Activated T-cell treated with anti-CD3 and anti-CD28 coated beads, Interleukin-2, amount 50 U/mL, for 48 hours (primary cell): ENCODE results near the gene AXIN1.
"Not testable (repeated sequence)": the region's sequence is repeated elsewhere in the genome, so short reads cannot be mapped to it uniquely, and the experiment has no call there.

Source experiments
- DNase-seq, 2 experiments: peaks; one replicate each; pipeline ENCODE4 v3.0.0-alpha.2; 2020

AXIN1 gene

DNA sequence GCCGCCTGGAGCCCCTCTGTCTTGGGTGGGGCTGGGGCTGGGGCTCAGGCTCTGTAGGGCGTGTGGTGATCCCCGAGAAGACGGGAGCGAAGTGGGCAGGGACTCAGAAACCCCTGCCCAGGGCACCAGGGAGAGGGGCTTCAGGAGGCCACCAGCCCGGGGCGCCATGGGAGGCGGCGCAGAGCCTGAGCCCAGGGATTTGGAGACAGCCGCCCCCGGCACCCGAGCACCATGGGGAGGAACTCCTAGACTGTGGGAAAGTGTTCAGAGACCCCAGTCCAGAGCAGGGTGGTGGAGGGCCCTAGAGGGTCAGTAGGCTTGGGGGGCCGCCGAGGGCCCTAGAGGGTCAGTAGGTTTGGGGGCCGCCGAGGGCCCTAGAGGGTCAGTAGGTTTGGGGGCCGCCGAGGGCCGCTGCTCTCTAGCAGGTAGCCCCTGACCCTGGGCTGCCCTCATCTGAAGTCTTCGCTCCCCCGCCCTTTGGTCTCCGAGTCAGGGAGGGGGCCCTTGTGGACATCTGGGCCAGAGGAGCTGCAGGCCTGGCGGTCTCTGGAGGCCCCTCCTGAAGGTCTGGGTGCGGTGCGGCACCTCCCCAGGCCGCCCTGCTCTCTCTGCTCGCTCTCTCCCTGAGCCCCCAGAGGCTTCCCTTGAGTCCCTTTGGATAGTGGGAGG is 71.4 kb downstream of the AXIN1 start:
- no peak for DNase-seq

DNA sequence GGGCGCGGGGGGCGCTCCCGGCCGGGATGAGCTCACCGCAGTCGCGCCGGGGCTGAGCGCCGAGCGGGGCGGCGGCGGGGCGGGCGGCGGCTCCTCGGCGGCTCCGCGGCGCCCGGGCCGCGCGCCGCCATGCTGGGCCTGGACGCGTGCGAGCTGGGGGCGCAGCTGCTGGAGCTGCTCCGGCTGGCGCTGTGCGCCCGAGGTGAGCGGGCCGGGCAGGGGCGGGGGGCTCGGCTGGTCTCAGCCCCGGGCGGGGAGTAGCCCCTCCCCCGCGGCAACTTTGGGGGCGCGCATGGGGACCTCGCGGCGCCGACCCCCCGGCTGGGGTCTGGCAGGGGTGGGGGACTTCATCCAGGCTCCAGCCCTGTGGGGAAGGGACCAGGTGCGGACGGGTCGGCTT is 72.0 kb downstream of the AXIN1 start, which contains the start of gene ARHGDIG:
Gene ARHGDIG, plus strand, starts transcription at position 40 of the 400 bp plus-strand sequence. Its CDS starts 90 bp downstream, at position 130.
- no peak for DNase-seq

DNA sequence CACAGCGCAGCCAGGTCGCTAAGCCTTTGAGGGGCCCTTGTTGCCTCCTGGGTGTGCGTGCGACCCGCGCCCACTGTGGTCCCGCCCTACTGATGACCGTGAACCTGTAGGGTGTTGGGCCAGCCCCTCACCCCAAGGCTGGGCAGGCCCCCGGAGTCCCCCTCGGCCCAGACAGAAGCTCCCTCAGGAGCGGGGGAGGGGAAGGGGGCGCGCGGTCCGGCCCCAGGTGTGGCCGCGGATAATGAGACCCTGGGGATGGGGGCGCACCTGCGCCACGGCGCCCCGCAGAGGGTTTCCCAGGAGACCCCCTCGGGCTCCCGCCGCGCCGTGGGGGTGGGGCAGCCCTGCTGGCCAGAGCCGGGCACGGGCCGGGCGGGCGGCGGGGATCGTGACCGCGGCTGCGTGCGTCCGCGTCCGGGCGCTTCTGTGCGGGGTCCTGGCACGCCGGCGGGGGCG is 72.5 kb downstream of the AXIN1 start:
- no peak for DNase-seq

DNA sequence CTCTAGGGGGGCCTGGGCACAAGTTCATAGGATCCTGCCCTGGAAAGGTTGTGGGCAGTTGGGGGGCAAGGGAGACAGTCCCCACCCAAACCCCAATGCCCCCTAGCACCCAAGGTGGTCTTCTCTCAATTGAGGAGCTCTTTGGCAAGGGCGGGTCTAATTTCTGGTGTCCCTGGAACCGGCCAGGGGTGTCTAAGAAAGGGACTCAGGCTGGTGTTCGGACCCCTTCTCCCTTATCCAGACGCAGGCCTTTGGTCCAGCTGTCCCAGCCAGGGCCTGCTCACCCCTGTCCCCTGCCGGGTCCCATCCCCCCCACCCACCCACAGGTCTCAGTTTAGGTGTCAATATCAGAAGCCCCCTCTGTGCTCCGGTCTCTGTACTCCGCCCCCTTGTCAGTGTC is 73.0 kb downstream of the AXIN1 start:
- no peak for DNase-seq

DNA sequence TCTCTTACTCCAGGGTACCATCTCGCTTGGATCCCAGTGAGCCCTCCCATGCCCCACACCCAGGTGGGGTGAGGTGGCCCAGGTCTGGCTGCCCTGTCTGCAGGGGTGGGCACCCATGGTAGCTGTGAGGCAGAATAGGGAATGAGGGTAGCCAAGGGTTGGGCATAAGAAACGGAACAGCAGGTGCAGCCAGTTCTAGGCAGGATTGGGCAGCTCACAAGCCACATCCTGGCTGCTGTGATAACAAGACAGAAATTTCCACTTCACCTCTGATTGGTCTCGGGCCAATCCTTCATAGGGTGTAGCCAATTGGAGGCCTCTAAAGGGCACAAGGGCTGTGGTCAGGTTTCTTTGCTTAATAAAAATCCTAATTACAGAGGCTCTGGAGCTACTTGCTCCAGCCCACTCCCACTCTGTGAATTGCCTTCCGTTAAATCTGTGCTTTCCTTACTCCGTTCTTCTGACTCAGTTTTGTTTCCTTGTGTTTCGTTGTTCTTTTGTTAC is 73.6 kb downstream of the AXIN1 start:
- DNase-seq, result peak in 1 of 2 experiments; percentile 34

DNA sequence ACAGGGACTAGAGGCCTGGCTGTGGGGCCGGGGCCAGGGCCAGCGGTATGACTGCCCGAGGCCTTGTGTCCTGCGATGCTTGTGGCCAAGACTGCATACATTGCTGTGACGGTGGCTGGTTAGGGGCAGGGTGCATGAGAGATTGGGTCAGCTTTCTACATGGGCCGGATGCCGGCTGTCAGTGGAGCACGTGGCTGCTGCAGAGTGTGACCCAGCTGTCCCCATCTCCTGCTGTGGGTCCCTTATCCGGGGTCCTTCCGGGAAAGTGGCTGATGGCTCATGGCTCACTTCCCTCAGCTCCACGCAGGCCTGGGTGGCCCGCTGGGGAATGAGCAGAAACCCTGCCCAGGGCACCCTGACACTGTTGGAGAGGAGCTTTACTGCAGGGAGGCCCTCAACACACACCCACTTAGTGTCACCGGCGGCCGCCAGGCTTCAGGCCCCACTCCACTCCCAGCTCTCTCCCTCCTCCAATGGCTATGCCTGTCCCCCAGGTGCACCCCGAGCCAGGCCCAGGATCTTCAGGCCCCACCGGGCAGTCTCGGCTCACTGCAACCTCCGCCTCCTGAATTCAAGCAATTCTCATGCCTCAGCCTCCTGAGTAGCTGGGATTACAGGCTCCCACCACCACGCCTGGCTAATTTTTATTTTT is 76.0 kb downstream of the AXIN1 start:
- DNase-seq, result no peak

DNA sequence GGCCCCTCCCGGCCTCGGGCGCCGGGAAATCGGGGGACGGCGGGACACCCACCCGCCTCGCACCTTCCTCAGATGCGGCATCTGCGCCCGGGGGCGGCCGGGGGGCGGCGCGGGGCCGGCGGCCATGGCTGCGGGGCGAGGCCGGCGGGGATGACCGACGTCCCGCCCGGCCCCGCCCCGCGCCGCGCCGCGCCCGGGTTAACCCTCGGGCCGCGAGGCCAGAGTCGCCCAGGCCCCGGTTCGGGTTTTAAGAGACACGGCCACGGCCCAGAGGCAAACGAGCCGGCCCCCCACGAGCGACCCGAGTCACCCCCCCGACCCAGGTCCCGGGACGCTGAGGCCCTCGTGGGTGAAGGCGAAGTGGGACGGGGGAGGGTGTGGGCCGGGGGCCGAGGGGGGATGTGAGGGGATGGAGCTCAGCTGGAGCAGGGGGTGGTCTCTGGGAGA is 76.7 kb downstream of the AXIN1 start, which contains the start of gene RGS11:
Gene RGS11, minus strand, starts transcription at position 159 of the 447 bp plus-strand sequence. Its CDS starts 33 bp downstream, at position 126.
- DNase-seq, result no peak

DNA sequence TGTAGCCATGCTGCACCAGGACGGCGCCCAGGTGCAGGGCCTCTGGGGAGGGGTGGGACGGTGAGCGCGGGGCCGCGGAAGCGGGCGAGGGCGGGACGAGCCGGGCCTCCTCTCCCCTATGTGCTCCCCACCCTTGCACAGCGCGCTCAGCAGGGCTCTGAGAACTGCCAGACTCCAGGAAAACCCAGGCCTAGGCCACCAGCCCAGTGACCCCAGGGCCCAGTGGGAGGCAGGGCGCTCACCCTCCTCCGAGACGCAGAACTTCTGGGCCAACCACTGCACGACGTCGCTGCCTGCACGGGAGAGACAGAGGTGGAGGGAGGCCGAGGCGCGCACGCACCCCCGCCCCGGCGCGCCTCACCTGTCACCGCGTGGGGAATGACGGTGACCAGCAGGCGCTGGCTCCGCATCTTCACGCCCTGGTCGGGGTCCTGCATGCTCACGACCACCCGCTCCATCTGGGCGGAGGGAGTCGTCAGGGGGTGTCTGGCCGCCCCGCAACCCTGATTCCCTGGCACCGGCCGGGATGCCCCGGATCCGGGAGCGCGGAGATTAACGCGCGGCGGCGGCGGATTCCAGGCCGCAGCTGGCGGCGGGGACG is 77.4 kb downstream of the AXIN1 start:
- DNase-seq, result peak; percentile 36 to 46

DNA sequence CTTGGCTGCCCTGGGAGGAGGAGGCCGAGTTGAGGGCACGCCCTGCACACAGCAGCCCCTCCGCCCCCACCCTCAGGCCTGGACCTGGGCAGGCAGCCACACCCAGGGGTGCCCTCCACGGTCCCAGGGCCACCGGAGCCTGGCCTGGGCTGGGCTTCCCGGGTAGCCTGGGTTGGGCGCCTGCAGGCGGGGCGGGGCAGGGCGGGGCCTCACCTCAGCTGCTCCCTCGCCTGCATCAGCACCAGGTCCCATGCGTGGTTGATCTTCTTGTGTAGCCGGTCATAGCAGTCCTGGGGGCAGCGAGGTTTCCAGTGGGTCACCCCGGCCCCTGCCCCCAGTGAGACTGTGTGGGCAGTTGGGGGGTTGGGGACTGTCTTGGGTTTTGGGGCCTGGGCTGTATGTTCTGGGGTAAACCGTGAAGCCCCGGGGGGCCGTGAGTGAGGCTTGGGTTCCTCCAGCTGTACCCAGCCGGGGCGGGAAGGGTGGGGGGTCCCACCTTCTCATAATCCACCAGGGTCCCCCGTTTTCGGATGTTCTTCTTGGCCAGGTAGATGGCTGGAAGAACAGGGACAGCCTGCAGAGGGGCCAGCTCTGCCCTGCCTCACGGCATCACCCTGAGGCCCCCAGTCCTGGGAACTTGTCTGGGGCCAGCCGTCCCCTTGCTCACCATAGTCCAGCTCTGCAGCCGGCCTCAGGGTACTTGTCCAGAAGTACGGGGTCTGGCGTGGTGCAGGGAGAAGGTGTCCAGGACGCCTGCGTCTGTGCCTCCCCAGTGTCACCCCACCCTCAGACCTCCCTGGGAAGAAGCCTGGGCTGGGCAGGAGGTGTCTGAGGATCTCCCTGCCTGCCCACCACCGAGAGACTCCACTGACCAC is 78.7 kb downstream of the AXIN1 start:
- no peak for DNase-seq

DNA sequence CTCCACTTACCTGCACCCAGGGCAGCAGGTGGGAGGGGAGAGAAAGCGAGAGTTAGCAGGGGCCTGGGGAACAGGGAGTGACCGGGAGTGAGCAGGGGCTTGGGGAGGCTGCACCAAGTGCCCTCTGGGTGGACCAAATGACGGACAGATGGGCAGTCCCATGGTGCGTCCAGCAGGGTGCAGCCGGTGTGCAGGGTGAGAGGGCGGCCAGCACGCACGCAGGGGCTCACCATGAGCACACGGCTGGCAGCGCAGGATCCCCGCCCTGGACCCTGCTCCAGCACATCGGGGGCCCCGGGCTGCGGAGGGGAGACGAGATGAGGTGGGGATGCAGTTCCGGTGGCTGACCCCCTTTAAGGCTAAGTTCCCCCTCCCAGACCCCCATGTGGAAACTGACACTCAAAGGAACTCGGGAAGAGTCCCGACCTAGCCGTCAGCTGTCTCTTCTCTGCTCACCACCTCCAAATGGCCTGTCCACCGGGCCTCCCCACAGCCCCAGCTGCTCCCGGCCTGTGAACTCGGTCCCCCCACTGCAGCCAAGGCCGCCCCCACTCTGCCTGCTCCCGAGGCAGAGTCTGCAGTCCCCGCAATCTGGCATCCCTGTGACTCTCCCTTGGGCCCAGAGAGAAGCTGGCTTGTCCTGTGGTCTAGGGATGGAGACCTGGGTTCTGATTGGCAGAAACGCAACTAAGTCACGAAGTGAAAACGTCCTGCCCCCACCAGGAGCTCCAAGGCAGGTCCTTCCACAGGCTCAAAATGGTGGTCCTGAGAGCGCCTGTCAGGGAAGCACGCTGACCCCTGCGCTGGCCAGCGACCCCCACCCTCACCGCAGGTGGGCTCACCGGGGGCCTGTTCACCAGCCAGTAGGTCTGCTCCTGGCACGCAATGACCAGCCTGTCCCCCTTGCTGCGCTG is 79.6 kb downstream of the AXIN1 start:
- DNase-seq, result no peak

DNA sequence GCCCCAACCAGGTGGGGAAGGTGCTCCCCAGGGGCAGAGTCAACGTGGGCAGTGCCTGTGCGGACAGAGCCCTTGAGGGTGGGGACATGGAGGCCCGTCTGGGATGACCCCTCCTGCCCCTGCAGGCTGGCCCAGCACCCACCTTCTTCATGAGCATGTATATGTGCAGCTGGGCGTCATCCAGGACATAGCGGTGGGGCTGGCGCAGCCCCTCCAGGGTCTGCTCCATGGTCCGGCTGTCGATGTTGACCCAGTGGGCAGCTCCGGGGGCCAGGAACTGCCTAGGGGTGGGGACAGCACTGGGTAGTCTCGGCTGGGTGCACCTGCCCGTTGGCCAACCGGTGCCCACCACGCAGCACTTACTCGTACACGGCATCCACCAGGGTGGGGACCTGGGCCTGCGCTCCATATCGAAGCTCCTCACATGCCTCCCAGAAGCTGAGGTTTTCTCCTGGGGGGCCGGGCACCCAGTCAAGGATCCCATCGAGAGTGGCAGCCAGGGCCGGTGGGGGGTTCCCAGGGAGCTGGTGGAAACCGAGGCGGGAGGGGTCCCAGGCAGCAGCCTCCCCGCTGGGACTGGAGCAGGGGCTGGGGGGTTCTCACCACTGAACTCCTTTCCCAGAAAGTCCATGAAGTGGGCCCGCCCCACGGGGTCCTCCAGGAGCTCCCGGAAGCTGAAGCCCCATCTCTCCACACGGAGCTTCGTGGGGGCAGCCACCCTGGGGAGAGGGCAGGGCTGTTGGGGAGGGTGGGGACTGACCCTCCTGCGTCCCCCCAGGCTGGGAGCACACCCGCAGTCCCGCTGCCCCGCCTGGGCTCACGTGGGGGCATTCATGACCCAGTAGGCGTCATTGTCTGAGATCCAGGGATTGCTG is 81.9 kb downstream of the AXIN1 start:
- no peak for DNase-seq

DNA sequence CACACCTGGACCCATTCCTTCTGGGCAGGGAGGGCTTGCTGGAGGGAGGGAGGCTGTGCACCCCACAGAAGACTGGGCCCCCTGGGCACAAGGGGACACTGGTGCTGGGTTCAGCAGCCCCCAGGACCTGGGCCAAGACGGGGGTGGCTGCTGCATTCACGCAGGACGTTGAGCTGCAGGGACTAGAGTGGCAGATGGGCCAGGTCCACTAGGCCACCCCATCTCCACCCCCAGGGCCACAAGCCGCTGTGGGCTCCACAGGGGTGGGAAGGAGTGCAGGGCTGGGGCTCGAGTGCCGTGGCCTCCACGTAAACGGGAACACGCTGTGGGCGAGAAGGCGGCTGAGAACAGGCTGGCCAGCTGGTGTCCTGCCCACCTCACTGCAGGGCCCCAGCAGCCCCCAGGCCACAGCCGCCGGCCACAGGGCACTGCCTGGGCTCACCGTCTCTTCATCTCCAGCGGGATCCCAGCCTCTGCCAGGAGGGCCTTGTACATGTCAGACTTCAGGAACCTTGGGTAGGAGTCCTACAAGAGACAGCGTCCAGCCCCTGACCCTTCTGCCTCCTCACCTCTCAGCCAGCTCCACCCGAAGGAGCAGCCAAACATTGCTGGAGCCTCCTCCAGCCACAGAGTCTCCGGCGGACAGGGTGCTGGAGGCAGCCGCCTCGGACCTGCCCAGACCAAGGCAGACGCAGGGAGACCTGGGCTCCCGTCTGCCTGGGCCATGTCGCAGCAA is 83.3 kb downstream of the AXIN1 start:
- DNase-seq, result no peak

DNA sequence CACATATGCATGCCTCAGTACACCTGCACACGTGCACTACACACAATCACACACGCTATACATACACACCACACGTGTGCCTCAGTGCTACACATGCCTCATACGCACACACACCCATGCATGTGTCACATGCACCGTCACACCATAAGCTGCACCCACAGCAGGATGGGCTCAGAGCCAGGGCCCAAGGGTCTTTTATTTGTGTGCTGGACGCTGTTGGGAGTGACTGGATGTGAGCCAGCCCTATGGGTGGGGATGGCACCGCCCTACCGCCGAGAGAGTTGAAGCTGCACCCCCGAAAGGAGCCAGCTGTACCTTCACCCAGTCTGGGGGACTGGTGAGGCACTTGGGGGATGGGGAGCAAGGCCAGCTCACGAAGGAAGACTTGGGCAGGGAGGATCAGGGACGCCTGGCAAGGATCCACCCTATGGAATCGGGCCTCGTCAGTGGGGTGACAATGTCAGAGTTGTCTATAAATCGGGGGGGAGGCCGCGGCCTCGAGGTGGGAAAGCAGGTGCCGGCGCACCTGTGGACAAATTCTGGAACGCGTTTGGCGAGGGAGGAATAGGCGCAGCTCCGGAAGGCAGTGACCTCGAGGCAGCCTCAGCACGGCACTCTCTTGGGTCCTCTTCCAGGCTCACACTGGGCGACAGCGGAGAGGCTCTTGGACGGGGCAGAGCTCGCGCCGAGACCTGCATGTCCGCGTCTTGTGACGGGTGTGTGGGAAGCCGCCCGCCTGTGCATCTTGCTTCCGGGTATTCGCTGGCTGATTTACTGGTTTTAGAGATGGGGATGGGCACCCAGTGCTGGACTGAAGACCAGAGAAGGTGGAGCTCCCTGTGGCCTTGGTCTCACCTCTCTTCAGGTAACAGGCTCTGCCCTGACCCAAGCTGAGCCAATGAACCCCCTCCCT is 84.1 kb downstream of the AXIN1 start:
- no peak for DNase-seq

DNA sequence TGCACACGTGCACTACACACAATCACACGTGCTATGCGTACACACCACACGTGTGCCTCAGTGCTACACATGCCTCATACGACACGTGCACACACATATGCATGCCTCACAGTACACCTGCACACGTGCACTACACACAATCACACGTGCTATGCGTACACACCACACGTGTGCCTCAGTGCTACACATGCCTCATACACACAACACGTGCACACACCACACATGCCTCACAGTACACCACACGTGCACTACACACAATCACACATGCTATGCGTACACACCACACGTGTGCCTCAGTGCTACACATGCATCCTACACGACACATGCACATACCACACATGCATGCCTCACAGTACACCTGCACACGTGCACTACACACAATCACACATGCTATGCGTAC is 85.0 kb downstream of the AXIN1 start:
- DNase-seq, result not testable (repeated sequence)

DNA sequence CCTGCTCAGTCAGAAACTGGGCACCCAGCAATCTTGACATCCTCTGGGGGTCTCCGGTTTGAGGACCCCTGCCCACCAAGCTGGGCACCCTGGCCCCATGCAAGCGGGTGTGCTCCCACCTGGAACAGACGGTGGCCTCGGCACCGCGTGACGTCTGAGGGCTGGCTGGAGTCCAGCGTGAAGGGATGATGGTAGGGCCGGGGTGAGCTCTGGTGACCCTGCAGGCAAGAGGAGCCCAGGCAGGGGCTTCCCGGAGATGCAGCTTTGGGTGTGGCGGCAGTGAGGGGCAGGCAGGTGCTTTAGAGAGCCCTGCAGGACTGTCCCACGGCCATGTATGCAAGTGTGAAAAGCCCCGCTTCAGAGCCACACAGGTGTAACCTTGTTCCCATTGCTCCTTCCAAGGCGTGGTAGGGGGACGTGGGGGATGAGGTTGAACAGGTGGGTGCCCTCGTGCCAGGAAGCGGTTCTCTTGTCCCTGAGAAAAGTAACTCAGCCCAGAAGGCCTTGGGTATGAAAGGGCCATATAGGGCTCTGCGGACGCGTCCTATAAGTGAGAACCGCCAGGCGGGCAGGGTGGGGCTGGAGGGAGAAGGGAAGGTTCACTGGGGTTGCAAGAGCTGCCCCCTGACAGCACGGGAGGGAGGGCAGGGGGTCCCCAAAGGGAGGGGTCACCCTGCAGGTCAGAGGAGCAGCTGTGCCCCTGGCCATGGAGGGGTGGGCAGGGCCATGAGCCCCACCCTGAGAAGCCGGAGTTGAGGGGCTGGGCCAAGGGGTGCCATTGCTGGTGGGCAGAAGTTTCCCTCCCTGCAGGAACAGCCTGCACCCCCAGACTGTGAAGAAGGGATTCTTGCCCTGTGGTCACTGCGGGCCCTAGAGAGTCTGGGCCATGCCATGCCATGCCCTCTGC is 86.0 kb downstream of the AXIN1 start:
- DNase-seq, result no peak

DNA sequence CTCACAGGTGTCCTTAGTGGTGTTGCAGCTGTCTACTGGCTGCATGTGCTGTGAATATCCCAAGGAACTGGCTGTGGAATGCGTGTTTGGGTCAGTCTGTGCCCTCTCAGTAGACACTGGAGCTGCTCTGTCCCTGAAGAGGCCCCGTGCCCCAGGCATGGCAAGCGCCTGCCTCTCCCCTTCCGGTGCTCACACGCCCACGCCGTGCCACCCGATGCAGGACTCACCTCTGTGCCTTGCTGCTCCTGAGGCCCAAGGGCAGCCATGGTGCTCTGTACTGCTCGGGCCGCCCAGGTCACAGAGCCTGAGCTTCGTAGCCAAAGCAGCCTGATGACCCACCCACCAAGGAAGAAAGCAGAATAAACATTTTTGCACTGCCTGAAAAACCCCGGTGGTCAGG is 86.8 kb downstream of the AXIN1 start:
- no peak for DNase-seq

DNA sequence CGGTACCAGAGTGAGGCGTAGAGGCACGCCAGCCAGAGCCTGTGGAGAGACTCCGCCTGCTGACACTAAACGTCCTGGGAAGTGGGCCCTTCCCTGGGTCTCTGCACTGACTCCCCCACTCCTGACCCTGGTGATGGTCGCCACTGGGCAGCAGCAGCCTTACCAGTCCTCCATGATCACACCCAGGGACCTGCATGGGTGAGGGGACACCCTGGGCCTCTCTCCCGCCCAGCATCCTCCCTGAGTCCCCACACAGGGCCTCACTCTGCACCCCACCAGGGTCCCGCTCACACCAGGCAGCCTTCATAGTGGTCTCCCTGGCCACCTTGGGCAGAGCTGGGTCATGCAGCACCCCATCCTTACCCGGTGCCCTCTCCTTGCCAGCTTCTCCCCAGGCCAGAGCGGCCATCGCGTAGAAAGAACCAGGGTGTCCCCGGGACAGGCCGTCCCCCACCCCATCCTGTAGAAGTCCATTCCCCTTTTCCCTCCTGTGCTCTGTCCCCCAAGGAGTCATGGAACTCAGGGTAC is 87.5 kb downstream of the AXIN1 start:
- DNase-seq, result no peak
